ENCODE measurements around the gene BTG2. TPM values are rescaled to one million over a fixed set of nuclear protein-coding genes. Genes with fewer than 3 reads are reported as not detected.

BTG2 gene
- total RNA-seq, 1 donor from 2014 or later, result 33.7 TPM

DNA sequence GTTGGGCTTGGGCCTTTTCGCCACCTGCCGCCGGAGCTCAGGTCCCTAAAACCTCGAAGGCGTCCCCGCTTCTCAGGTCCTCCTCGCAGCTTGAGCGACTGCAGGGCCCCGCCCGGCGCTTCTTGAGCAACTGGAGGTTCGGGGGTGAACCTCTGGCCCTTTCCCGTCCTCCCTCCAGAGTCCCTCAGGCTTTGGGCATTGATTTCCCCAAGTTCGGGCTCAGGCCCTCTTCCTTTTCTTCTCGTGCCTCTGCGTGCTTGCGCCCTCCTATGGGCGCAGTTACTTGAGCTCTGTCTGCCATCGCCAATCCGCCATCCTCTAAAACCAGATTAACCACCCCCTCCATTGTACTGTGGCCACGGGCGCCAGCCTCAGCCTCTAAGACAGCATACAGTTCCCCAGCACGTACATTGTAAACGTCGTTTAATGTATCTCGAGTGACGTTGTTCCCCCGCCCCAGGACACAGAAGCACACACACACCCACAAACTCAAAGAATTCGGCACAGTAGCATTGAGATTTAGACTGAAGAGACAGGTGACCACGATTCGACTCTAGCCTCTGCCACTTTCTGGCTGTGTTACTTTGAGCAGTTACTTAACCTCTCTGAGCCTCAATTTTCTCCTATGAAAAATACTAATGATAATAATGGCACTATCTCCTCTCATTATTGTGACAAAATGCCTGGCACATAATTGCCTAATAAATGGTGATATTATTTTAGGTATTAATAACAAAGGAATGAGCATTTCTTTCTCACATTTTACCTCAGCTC is 22.6 kb downstream of the BTG2 start:
- TF ChIP-seq, protein P1, sequence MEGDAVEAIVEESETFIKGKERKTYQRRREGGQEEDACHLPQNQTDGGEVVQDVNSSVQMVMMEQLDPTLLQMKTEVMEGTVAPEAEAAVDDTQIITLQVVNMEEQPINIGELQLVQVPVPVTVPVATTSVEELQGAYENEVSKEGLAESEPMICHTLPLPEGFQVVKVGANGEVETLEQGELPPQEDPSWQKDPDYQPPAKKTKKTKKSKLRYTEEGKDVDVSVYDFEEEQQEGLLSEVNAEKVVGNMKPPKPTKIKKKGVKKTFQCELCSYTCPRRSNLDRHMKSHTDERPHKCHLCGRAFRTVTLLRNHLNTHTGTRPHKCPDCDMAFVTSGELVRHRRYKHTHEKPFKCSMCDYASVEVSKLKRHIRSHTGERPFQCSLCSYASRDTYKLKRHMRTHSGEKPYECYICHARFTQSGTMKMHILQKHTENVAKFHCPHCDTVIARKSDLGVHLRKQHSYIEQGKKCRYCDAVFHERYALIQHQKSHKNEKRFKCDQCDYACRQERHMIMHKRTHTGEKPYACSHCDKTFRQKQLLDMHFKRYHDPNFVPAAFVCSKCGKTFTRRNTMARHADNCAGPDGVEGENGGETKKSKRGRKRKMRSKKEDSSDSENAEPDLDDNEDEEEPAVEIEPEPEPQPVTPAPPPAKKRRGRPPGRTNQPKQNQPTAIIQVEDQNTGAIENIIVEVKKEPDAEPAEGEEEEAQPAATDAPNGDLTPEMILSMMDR (IDR thresholded peaks at IDR 0.05), result peak; percentile 52
- H3K27me3 Mint-ChIP-seq (ENCODE audit: unreplicated experiment), result peaks cover 54% of the 10 kb centered on the region
- DNase-seq (ENCODE audit: extremely low spot score, unreplicated experiment), result no peak
- H3K9me3 Mint-ChIP-seq (ENCODE audit: unreplicated experiment), result no peaks in the 10 kb centered on the region
- H3K36me3 Mint-ChIP-seq (ENCODE audit: unreplicated experiment), result no peaks in the 10 kb centered on the region
- peaks cover 20% of the 10 kb centered on the region for H3K4me1 Mint-ChIP-seq (ENCODE audit: unreplicated experiment)
- H3K27ac Mint-ChIP-seq (ENCODE audit: unreplicated experiment), result peak overlapping the region; percentile 5
- peak overlapping the region; percentile 65 for H3K4me3 Mint-ChIP-seq (ENCODE audit: unreplicated experiment)

DNA sequence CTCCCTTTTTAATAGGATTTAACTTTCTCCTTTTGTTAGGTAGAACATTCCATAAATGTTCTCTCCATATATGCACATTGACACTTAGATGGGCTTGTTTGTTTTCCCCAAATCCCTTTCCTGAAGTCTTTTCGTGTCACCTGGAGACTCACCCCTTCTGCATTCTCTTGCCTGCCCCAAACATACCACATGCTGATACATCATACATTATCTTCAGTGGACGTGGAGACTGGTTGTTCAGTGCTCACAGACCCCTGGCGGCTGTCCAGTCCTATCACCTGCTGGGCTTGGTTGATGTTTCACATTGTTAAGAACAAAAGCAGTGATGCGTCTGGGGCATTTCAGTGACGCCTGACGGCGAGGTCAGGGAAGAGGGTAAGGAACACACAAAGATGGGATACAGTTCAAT is 23.4 kb downstream of the BTG2 start:
- DNase-seq (ENCODE audit: extremely low spot score, unreplicated experiment), result no peak
- H3K4me1 Mint-ChIP-seq (ENCODE audit: unreplicated experiment), result peaks cover 14% of the 10 kb centered on the region
- H3K27ac Mint-ChIP-seq (ENCODE audit: unreplicated experiment), result no peak overlapping the region
- no peaks in the 10 kb centered on the region for H3K9me3 Mint-ChIP-seq (ENCODE audit: unreplicated experiment)
- H3K27me3 Mint-ChIP-seq (ENCODE audit: unreplicated experiment), result peaks cover 46% of the 10 kb centered on the region
- H3K36me3 Mint-ChIP-seq (ENCODE audit: unreplicated experiment), result no peaks in the 10 kb centered on the region
- H3K4me3 Mint-ChIP-seq (ENCODE audit: unreplicated experiment), result no peak overlapping the region
- TF ChIP-seq, protein P1 (IDR thresholded peaks at IDR 0.05), result no peak

DNA sequence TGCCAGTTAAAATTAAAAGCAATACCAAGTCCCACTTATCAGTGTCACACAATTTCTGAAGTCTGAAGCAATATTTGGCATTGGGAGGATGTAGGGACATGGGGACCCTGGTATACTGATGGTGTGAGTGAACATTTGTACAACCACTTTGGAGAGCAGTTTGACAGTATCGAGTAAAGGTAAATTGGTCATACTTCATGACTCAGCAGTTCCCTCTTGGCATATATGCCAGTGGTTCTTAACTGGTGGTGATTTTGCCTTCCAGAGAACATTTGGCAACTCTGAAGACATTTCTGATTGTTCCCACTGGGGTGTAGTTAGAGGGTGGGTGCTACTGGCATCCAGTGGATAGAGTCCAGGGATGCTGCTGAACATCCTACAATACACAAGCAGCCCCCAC is 25.9 kb downstream of the BTG2 start:
- DNase-seq (ENCODE audit: extremely low spot score, unreplicated experiment), result no peak
- Mint-ChIP-seq H3K9me3 (ENCODE audit: unreplicated experiment) (no peaks in the 10 kb centered on the region), H3K4me3 (ENCODE audit: unreplicated experiment) (no peak overlapping the region), H3K27ac (ENCODE audit: unreplicated experiment) (no peak overlapping the region), H3K4me1 (ENCODE audit: unreplicated experiment) (peaks cover 9% of the 10 kb centered on the region), H3K27me3 (ENCODE audit: unreplicated experiment) (peaks cover 48% of the 10 kb centered on the region), H3K36me3 (ENCODE audit: unreplicated experiment) (no peaks in the 10 kb centered on the region)
- TF ChIP-seq, protein P1 (IDR thresholded peaks at IDR 0.05), result no peak

DNA sequence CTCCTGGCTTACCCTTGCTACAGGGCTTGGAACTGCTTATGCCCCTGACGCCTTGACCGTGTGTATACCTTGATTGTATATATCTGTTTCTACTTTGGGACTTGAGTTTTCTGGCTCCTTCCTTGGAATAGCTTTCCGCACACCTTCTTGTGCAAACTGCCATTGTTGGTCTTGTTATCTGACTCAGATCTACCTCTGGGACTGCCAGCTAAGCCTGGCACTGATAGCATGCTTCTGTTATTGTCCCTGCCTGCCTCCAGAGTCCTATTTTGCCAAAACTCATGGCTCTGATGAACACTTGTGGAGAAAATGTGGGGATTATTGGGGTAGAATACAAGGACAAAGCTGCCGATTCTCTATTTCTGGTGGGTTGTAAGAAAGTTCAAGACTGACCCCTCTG is 30.2 kb downstream of the BTG2 start:
- DNase-seq (ENCODE audit: extremely low spot score, unreplicated experiment), result no peak
- Mint-ChIP-seq H3K9me3 (ENCODE audit: unreplicated experiment) (no peaks in the 10 kb centered on the region), H3K4me3 (ENCODE audit: unreplicated experiment) (no peak overlapping the region), H3K27ac (ENCODE audit: unreplicated experiment) (no peak overlapping the region), H3K4me1 (ENCODE audit: unreplicated experiment) (peaks cover 5% of the 10 kb centered on the region), H3K27me3 (ENCODE audit: unreplicated experiment) (peaks cover 43% of the 10 kb centered on the region), H3K36me3 (ENCODE audit: unreplicated experiment) (no peaks in the 10 kb centered on the region)
- TF ChIP-seq, protein P1 (IDR thresholded peaks at IDR 0.05), result no peak

DNA sequence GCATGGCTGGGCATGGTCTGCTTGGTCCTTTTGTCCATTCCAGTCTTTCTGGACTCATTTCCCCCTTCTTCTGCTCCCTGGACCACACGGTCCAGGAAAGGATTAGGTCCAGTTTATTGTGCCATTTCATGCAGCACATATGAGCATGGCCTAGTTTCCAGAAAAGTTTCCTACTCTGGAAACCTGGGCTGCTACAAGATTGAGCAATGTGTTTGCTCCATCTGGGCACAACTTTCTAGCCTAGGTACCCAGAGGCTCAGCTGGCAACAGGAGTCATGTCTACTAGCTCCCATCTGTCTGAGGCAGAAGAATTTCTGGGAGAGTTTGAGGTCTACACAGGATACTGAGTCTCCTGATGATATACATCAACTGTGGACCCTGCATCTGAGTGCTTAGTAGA is 30.8 kb downstream of the BTG2 start:
- H3K4me1 Mint-ChIP-seq (ENCODE audit: unreplicated experiment), result peaks cover 5% of the 10 kb centered on the region
- H3K36me3 Mint-ChIP-seq (ENCODE audit: unreplicated experiment), result no peaks in the 10 kb centered on the region
- no peaks in the 10 kb centered on the region for H3K9me3 Mint-ChIP-seq (ENCODE audit: unreplicated experiment)
- TF ChIP-seq, protein P1 (IDR thresholded peaks at IDR 0.05), result no peak
- H3K27ac Mint-ChIP-seq (ENCODE audit: unreplicated experiment), result no peak overlapping the region
- H3K4me3 Mint-ChIP-seq (ENCODE audit: unreplicated experiment), result no peak overlapping the region
- DNase-seq (ENCODE audit: extremely low spot score, unreplicated experiment), result no peak
- peaks cover 45% of the 10 kb centered on the region for H3K27me3 Mint-ChIP-seq (ENCODE audit: unreplicated experiment)
